Activated T-cell treated with anti-CD3 and anti-CD28 coated beads for 4 hours (primary cell): ENCODE measurements around the gene GORASP1.

Experiments
- DNase-seq: peaks from one replicate; pipeline ENCODE4 v3.0.0-alpha.2; 2020

GORASP1 gene

GRCh38 chr3:39107388-39108199 is at the start of gene GORASP1, which contains the start of gene TTC21A:
GORASP1 (minus strand) TSS chr3:39107627; CDS start chr3:39107541, 86 bp downstream.
TTC21A (plus strand) TSS chr3:39107680; CDS start chr3:39107838, 158 bp downstream.
- DNase-seq: peak; percentile 41

- no peak for DNase-seq
These were observed 49.0 kb upstream of the GORASP1 start for GRCh38 chr3:39156421-39156820.

GRCh38 chr3:39154280-39155021 is 47.0 kb upstream of the GORASP1 start:
- no peak for DNase-seq

- no peak for DNase-seq
These were observed 46.5 kb upstream of the GORASP1 start for GRCh38 chr3:39153977-39154279.

- no peak for DNase-seq
These were observed 43.6 kb upstream of the GORASP1 start for GRCh38 chr3:39150803-39151631.

- DNase-seq: no peak
These were observed 42.8 kb upstream of the GORASP1 start for GRCh38 chr3:39150148-39150802.

GRCh38 chr3:39149498-39150147 is 42.2 kb upstream of the GORASP1 start:
- no peak for DNase-seq

GRCh38 chr3:39149059-39149455 is 41.6 kb upstream of the GORASP1 start:
- no peak for DNase-seq

- no peak for DNase-seq
These were observed 41.1 kb upstream of the GORASP1 start for GRCh38 chr3:39148435-39149058.

- no peak for DNase-seq
These were observed 40.4 kb upstream of the GORASP1 start for GRCh38 chr3:39147711-39148434.

- peak; percentile 69 for DNase-seq
These were observed 39.5 kb upstream of the GORASP1 start for GRCh38 chr3:39146611-39147591.

- no peak for DNase-seq
These were observed 38.7 kb upstream of the GORASP1 start for GRCh38 chr3:39146083-39146501.

- no peak for DNase-seq
These were observed 37.4 kb upstream of the GORASP1 start for GRCh38 chr3:39144748-39145380.

- no peak for DNase-seq
These were observed 36.8 kb upstream of the GORASP1 start for GRCh38 chr3:39144095-39144747.

GRCh38 chr3:39143051-39143885 is 35.8 kb upstream of the GORASP1 start:
- no peak for DNase-seq

GRCh38 chr3:39142067-39142466 is 34.6 kb upstream of the GORASP1 start:
- DNase-seq: no peak

GRCh38 chr3:39141171-39141995 is 34.0 kb upstream of the GORASP1 start:
- DNase-seq: no peak
